GM23338 (cell line): ENCODE measurements around the gene CALML3. TPM values are rescaled to one million over a fixed set of nuclear protein-coding genes. Genes with fewer than 3 reads are reported as not detected.

ENCODE experiments used
- ATAC-seq: fragments of 200-7000 bp; cut with Tn5 transposase; 3 replicates; pipeline ENCODE4 v1.9.1; 2020
- DNase-seq: peaks from one replicate; pipeline ENCODE4 v3.0.0-alpha.2; 2015; ENCODE audit warnings: low spot score
- H2AFZ ChIP-seq: fragments of 200-600 bp; sonication (generic); 2 replicates; pipeline ENCODE4 v1.8.0; 2016; ENCODE audit warnings: antibody characterized with exemption, mild to moderate bottlenecking, moderate library complexity
- H3F3A ChIP-seq: fragments of 200-600 bp; sonication (generic); replicated peaks from 2 replicates; pipeline ENCODE4 v1.8.0; 2017; ENCODE audit warnings: antibody characterized with exemption, mixed run types, low read depth
- H3K27ac ChIP-seq: fragments of 200-600 bp; sonication (generic); 2 replicates; pipeline ENCODE4 v1.6.1; 2016; ENCODE audit warnings: low read depth
- H3K27me3 ChIP-seq: fragments of 200-600 bp; sonication (generic); 2 replicates; pipeline ENCODE4 v1.8.0; 2016; ENCODE audit warnings: mild to moderate bottlenecking, mixed run types, moderate library complexity; ENCODE audit not compliant: insufficient read depth
- H3K36me3 ChIP-seq: fragments of 200-600 bp; sonication (generic); 2 replicates; pipeline ENCODE4 v1.8.0; 2016; ENCODE audit warnings: mild to moderate bottlenecking; ENCODE audit not compliant: insufficient read depth
- H3K4me1 ChIP-seq: fragments of 200-600 bp; sonication (generic); 2 replicates; pipeline ENCODE4 v1.8.0; 2016; ENCODE audit warnings: mild to moderate bottlenecking, moderate library complexity; ENCODE audit not compliant: insufficient read depth
- H3K4me2 ChIP-seq: fragments of 200-600 bp; sonication (generic); 2 replicates; pipeline ENCODE4 v1.7.1; 2017; ENCODE audit warnings: mixed run types
- H3K4me3 ChIP-seq: fragments of 200-600 bp; sonication (generic); 2 replicates; pipeline ENCODE4 v1.6.1; 2016; ENCODE audit warnings: mixed run types
- H3K79me2 ChIP-seq: fragments of 200-600 bp; sonication (generic); replicated peaks from 2 replicates; pipeline ENCODE4 v1.8.0; 2017; ENCODE audit warnings: mild to moderate bottlenecking; ENCODE audit not compliant: insufficient read depth
- H3K9me2 ChIP-seq: fragments of 200-600 bp; sonication (generic); 2 replicates; pipeline ENCODE4 v1.8.0; 2017; ENCODE audit not compliant: insufficient read depth
- H4K20me1 ChIP-seq: fragments of 200-600 bp; sonication (generic); replicated peaks from 2 replicates; pipeline ENCODE4 v1.8.0; 2017; ENCODE audit warnings: mild to moderate bottlenecking; ENCODE audit not compliant: insufficient read depth
- H3K27ac Mint-ChIP-seq: 2 replicates; pipeline ENCODE4 v1.8.0; 2020; ENCODE audit warnings: inconsistent platforms, mild to moderate bottlenecking, moderate library complexity, mixed read lengths
- H3K27me3 Mint-ChIP-seq: 3 replicates; pipeline ENCODE4 v1.8.0; 2022; ENCODE audit warnings: low read depth, mild to moderate bottlenecking, moderate library complexity, mixed read lengths, inconsistent platforms; ENCODE audit not compliant: insufficient read depth, poor library complexity
- H3K36me3 Mint-ChIP-seq: 3 replicates; pipeline ENCODE4 v1.8.0; 2021; ENCODE audit warnings: low read depth, mild to moderate bottlenecking, inconsistent platforms, moderate library complexity, mixed read lengths
- H3K4me1 Mint-ChIP-seq: 3 replicates; pipeline ENCODE4 v1.8.0; 2020; ENCODE audit warnings: mild to moderate bottlenecking, inconsistent platforms, mixed read lengths
- H3K4me3 Mint-ChIP-seq: 3 replicates; pipeline ENCODE4 v1.8.0; 2021; ENCODE audit warnings: moderate library complexity, mild to moderate bottlenecking, inconsistent platforms, mixed read lengths
- H3K9me3 Mint-ChIP-seq: 3 replicates; pipeline ENCODE4 v1.8.0; 2020; ENCODE audit warnings: moderate library complexity, mild to moderate bottlenecking, inconsistent platforms, mixed read lengths
- CREB1 ChIP-seq: fragments of 250-450 bp; sonication (Bioruptor Pico); IDR thresholded peaks from 2 replicates; pipeline ENCODE4 v1.5.0; 2020; ENCODE audit warnings: low read depth, mild to moderate bottlenecking, moderate library complexity
- EZH2 ChIP-seq: fragments of 200-600 bp; sonication (generic); IDR thresholded peaks from one replicate; pipeline ENCODE4 v1.8.0; 2017; ENCODE audit warnings: antibody characterized with exemption, mild to moderate bottlenecking, low read depth; ENCODE audit not compliant: unreplicated experiment
- EZH2phosphoT487 ChIP-seq: fragments of 200-600 bp; sonication (generic); IDR thresholded peaks from one replicate; pipeline ENCODE4 v1.8.1; 2018; ENCODE audit warnings: antibody characterized with exemption; ENCODE audit not compliant: unreplicated experiment
- JUNB ChIP-seq: IDR thresholded peaks from one replicate; pipeline ENCODE4 v1.6.1; 2016; ENCODE audit warnings: antibody characterized with exemption; ENCODE audit not compliant: unreplicated experiment
- NANOG ChIP-seq: IDR thresholded peaks from 2 replicates; pipeline ENCODE4 v1.6.1; 2016; ENCODE audit warnings: antibody characterized with exemption, borderline replicate concordance
- POLR2AphosphoS5 ChIP-seq: IDR thresholded peaks from 2 replicates; pipeline ENCODE4 v1.6.1; 2016; ENCODE audit warnings: antibody characterized with exemption, low read depth
- STAT1 ChIP-seq: IDR thresholded peaks from one replicate; pipeline ENCODE4 v1.6.1; 2016; ENCODE audit warnings: antibody characterized with exemption; ENCODE audit not compliant: unreplicated experiment
- ZNF114 ChIP-seq: fragments of 250-450 bp; sonication (Bioruptor Pico); IDR thresholded peaks from 2 replicates; pipeline ENCODE4 v1.5.0; 2020; ENCODE audit warnings: mild to moderate bottlenecking, moderate library complexity
- ZNF331 ChIP-seq: fragments of 250-450 bp; sonication (Bioruptor Pico); IDR thresholded peaks from 2 replicates; pipeline ENCODE4 v1.5.0; 2020; ENCODE audit warnings: low read depth, mild to moderate bottlenecking, moderate library complexity
- polyA plus RNA-seq: library from polyadenylated mRNA; unstranded; fragments of >200 nt; fragmentation: Nextera tagmentation; extraction: Ambion mirVana; gene quantifications from 2 replicates; pipeline ENCODE4 v1.2.1, GENCODE V29; 2016
- total RNA-seq: library from RNA; depleted of rRNA; stranded (reverse); fragments of >200 nt; shearing (Covaris generic); gene quantifications from 2 replicates; pipeline ENCODE4 v1.2.3, GENCODE V29; 2014
- TF ChIP-seq, protein P1 (sequence below): IDR thresholded peaks from 2 replicates; pipeline ENCODE4 v1.6.1; 2016; ENCODE audit warnings: antibody characterized with exemption
- TF ChIP-seq, protein P2 (sequence below), 2 experiments: fragments of 200-600 bp in 1 of 2; sonication (generic) in 1 of 2; conservative IDR thresholded peaks; 2 replicates each; pipeline versions ENCODE4 v1.5.1 to v1.6.1; 2016 to 2017; ENCODE audit warnings: antibody characterized with exemption in 2 of 2, low read depth in 2 of 2, mild to moderate bottlenecking in 2 of 2, moderate library complexity in 1 of 2
- TF ChIP-seq, protein P3 (sequence below): IDR thresholded peaks from one replicate; pipeline ENCODE4 v1.6.1; 2018; ENCODE audit warnings: antibody characterized with exemption; ENCODE audit not compliant: unreplicated experiment
- TF ChIP-seq, protein P4 (sequence below): fragments of 250-450 bp; sonication (Bioruptor Pico); IDR thresholded peaks from 2 replicates; pipeline ENCODE4 v1.5.0; 2020; ENCODE audit warnings: mild to moderate bottlenecking, moderate library complexity

The CALML3 gene
- total and polyA plus RNA-seq, 2 experiments from 2014 or later, result not detected

DNA sequence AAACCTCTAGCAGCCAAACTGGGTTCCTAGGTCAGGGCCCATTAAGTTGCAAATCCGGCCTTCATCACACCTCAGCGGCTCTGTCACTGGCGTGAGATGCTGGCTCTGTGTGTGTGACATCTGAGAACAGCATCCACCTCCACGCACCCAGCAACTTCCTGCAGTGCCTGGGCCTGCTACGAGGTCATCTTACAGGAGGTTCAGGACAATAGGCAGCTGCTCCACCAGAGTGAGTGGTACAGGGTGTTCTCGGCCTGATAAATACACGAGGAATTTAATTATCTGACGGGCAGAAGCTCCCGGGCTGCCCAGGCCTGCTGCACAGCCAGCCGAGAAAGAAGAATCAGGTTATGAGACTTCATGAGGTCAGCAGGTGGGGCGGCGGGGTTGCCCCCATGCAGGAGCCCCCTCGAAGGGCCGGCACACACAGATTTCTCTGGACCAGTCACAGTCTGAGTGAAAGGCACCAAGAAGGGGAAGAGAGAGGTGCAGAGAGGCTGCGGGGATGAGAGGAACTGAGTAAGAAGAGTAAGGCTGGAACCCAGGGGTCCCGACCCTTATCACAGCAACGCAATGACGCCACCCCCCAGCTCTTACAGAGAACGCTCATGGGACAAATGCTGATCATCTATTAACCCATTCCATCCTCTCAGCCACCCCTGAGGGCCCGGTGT, 49.3 kb downstream of the CALML3 start:
- no peak overlapping the region for H3K4me2 ChIP-seq
- Mint-ChIP-seq H3K9me3 (no peaks in the 10 kb centered on the region), H3K4me3 (no peak overlapping the region), H3K27me3 (peaks cover 7% of the 10 kb centered on the region), H3K27ac (no peak overlapping the region), H3K4me1 (peaks cover 13% of the 10 kb centered on the region), H3K36me3 (no peaks in the 10 kb centered on the region)
- no peaks in the 10 kb centered on the region for H3K79me2 ChIP-seq
- no peak overlapping the region for H2AFZ ChIP-seq
- no peaks in the 10 kb centered on the region for H3K9me2 ChIP-seq
- H3K27me3 ChIP-seq, result no peaks in the 10 kb centered on the region
- no peaks in the 10 kb centered on the region for H3F3A ChIP-seq
- DNase-seq, result no peak
- no peaks in the 10 kb centered on the region for H4K20me1 ChIP-seq
- TF ChIP-seq, protein P1, sequence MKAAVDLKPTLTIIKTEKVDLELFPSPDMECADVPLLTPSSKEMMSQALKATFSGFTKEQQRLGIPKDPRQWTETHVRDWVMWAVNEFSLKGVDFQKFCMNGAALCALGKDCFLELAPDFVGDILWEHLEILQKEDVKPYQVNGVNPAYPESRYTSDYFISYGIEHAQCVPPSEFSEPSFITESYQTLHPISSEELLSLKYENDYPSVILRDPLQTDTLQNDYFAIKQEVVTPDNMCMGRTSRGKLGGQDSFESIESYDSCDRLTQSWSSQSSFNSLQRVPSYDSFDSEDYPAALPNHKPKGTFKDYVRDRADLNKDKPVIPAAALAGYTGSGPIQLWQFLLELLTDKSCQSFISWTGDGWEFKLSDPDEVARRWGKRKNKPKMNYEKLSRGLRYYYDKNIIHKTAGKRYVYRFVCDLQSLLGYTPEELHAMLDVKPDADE, result no peak
- no peak for TF ChIP-seq STAT1
- TF ChIP-seq JUNB, result no peak
- no peak for TF ChIP-seq EZH2phosphoT487
- no peak for TF ChIP-seq ZNF114
- no peak for TF ChIP-seq POLR2AphosphoS5
- no peak for TF ChIP-seq CREB1 (CRISPR knock-in tag)
- TF ChIP-seq, protein P2, sequence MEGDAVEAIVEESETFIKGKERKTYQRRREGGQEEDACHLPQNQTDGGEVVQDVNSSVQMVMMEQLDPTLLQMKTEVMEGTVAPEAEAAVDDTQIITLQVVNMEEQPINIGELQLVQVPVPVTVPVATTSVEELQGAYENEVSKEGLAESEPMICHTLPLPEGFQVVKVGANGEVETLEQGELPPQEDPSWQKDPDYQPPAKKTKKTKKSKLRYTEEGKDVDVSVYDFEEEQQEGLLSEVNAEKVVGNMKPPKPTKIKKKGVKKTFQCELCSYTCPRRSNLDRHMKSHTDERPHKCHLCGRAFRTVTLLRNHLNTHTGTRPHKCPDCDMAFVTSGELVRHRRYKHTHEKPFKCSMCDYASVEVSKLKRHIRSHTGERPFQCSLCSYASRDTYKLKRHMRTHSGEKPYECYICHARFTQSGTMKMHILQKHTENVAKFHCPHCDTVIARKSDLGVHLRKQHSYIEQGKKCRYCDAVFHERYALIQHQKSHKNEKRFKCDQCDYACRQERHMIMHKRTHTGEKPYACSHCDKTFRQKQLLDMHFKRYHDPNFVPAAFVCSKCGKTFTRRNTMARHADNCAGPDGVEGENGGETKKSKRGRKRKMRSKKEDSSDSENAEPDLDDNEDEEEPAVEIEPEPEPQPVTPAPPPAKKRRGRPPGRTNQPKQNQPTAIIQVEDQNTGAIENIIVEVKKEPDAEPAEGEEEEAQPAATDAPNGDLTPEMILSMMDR (conservative IDR thresholded peaks at IDR 0.05; ENCODE audit: low read depth in 2 of 2), result no peak
- no peak for TF ChIP-seq EZH2
- no peak for TF ChIP-seq NANOG
- TF ChIP-seq, protein P3, sequence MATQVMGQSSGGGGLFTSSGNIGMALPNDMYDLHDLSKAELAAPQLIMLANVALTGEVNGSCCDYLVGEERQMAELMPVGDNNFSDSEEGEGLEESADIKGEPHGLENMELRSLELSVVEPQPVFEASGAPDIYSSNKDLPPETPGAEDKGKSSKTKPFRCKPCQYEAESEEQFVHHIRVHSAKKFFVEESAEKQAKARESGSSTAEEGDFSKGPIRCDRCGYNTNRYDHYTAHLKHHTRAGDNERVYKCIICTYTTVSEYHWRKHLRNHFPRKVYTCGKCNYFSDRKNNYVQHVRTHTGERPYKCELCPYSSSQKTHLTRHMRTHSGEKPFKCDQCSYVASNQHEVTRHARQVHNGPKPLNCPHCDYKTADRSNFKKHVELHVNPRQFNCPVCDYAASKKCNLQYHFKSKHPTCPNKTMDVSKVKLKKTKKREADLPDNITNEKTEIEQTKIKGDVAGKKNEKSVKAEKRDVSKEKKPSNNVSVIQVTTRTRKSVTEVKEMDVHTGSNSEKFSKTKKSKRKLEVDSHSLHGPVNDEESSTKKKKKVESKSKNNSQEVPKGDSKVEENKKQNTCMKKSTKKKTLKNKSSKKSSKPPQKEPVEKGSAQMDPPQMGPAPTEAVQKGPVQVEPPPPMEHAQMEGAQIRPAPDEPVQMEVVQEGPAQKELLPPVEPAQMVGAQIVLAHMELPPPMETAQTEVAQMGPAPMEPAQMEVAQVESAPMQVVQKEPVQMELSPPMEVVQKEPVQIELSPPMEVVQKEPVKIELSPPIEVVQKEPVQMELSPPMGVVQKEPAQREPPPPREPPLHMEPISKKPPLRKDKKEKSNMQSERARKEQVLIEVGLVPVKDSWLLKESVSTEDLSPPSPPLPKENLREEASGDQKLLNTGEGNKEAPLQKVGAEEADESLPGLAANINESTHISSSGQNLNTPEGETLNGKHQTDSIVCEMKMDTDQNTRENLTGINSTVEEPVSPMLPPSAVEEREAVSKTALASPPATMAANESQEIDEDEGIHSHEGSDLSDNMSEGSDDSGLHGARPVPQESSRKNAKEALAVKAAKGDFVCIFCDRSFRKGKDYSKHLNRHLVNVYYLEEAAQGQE, result no peak
- TF ChIP-seq, protein P4, sequence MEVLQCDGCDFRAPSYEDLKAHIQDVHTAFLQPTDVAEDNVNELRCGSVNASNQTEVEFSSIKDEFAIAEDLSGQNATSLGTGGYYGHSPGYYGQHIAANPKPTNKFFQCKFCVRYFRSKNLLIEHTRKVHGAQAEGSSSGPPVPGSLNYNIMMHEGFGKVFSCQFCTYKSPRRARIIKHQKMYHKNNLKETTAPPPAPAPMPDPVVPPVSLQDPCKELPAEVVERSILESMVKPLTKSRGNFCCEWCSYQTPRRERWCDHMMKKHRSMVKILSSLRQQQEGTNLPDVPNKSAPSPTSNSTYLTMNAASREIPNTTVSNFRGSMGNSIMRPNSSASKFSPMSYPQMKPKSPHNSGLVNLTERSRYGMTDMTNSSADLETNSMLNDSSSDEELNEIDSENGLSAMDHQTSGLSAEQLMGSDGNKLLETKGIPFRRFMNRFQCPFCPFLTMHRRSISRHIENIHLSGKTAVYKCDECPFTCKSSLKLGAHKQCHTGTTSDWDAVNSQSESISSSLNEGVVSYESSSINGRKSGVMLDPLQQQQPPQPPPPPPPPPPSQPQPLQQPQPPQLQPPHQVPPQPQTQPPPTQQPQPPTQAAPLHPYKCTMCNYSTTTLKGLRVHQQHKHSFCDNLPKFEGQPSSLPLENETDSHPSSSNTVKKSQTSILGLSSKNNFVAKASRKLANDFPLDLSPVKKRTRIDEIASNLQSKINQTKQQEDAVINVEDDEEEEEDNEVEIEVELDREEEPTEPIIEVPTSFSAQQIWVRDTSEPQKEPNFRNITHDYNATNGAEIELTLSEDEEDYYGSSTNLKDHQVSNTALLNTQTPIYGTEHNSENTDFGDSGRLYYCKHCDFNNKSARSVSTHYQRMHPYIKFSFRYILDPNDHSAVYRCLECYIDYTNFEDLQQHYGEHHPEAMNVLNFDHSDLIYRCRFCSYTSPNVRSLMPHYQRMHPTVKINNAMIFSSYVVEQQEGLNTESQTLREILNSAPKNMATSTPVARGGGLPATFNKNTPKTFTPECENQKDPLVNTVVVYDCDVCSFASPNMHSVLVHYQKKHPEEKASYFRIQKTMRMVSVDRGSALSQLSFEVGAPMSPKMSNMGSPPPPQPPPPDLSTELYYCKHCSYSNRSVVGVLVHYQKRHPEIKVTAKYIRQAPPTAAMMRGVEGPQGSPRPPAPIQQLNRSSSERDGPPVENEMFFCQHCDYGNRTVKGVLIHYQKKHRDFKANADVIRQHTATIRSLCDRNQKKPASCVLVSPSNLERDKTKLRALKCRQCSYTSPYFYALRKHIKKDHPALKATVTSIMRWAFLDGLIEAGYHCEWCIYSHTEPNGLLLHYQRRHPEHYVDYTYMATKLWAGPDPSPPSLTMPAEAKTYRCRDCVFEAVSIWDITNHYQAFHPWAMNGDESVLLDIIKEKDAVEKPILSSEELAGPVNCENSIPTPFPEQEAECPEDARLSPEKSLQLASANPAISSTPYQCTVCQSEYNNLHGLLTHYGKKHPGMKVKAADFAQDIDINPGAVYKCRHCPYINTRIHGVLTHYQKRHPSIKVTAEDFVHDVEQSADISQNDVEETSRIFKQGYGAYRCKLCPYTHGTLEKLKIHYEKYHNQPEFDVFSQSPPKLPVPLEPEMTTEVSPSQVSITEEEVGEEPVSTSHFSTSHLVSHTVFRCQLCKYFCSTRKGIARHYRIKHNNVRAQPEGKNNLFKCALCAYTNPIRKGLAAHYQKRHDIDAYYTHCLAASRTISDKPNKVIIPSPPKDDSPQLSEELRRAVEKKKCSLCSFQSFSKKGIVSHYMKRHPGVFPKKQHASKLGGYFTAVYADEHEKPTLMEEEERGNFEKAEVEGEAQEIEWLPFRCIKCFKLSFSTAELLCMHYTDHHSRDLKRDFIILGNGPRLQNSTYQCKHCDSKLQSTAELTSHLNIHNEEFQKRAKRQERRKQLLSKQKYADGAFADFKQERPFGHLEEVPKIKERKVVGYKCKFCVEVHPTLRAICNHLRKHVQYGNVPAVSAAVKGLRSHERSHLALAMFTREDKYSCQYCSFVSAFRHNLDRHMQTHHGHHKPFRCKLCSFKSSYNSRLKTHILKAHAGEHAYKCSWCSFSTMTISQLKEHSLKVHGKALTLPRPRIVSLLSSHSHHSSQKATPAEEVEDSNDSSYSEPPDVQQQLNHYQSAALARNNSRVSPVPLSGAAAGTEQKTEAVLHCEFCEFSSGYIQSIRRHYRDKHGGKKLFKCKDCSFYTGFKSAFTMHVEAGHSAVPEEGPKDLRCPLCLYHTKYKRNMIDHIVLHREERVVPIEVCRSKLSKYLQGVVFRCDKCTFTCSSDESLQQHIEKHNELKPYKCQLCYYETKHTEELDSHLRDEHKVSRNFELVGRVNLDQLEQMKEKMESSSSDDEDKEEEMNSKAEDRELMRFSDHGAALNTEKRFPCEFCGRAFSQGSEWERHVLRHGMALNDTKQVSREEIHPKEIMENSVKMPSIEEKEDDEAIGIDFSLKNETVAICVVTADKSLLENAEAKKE, result no peak
- no peak for TF ChIP-seq ZNF331 (CRISPR knock-in tag)
- no peak for ATAC-seq
- no peak overlapping the region for H3K27ac ChIP-seq
- no peaks in the 10 kb centered on the region for H3K36me3 ChIP-seq
- no peaks in the 10 kb centered on the region for H3K4me1 ChIP-seq
- no peak overlapping the region for H3K4me3 ChIP-seq
